ENCODE data around the gene ZNF329. TPM values are rescaled to one million over a fixed set of nuclear protein-coding genes. Genes with fewer than 3 reads are reported as not detected.
A peak's percentile ranks its signal among the peaks of the same experiment; 100 is the strongest.

The ZNF329 gene
- total and polyA plus RNA-seq, 9 of the 15 experiments (the other 6 are each of a cell fraction or from before 2014, with no cell fraction given), result 0.21 to 3.6 (median 2.2) TPM

GRCh38 chr19:58182989-58183816 lies 32.6 kb upstream of the ZNF329 start, which contains the start of gene ZNF274 (continued):
- TF ChIP-seq ZBTB40 (IDR thresholded peaks at IDR 0.05) (peak; percentile 88), ZBTB40 (CRISPR knock-in tag; IDR thresholded peaks at IDR 0.05) (no peak), MTA1 (IDR thresholded peaks at IDR 0.05; ENCODE audit: borderline replicate concordance) (no peak), ZNF280B (CRISPR knock-in tag; IDR thresholded peaks at IDR 0.05) (no peak), MEF2A (IDR thresholded peaks at IDR 0.05; ENCODE audit: control insufficient read depth, low read depth, low read length) (no peak), SNIP1 (IDR thresholded peaks at IDR 0.05; ENCODE audit: low read depth) (no peak), ELF1 (tag; IDR thresholded peaks at IDR 0.05) (peak; percentile 88), CREB5 (CRISPR knock-in tag; IDR thresholded peaks at IDR 0.05) (no peak), MXI1 (IDR thresholded peaks at IDR 0.05; ENCODE audit: low read depth, low read length) (no peak), CREBBP (IDR thresholded peaks at IDR 0.05; ENCODE audit: low read depth, low read length) (no peak), NBN (IDR thresholded peaks at IDR 0.05; ENCODE audit: low read depth) (no peak), CTCF (IDR thresholded peaks at IDR 0.05 in 2 of 3, conservative IDR thresholded peaks at IDR 0.05 in 1 of 3; ENCODE audit: insufficient read depth in 2 of 3, low read depth in 1 of 3, low read length in 3 of 3) (no peak), EP400 (IDR thresholded peaks at IDR 0.05) (peak; percentile 99), ZNF354B (CRISPR knock-in tag; IDR thresholded peaks at IDR 0.05) (no peak)

All from K562 (cell line).